K562 (cell line): Measurements from ENCODE around the gene BAG5. TPM values are rescaled to one million over a fixed set of nuclear protein-coding genes. Genes with fewer than 3 reads are reported as not detected.
A peak's percentile ranks its signal among the peaks of the same experiment; 100 is the strongest.

Experiments used
- CBFA2T2 ChIP-seq: fragments of 450-650 bp; conservative IDR thresholded peaks from 2 replicates; pipeline ENCODE4 v1.6.1; 2017; ENCODE audit warnings: mild to moderate bottlenecking
- CHD7 ChIP-seq: fragments of 200-600 bp; sonication (generic); IDR thresholded peaks from one replicate; pipeline ENCODE4 v1.6.1; 2012; ENCODE audit warnings: mild to moderate bottlenecking, low read depth, low read length, inconsistent platforms
- CREB5 ChIP-seq: fragments of 250-450 bp; sonication (Bioruptor Pico); IDR thresholded peaks from 2 replicates; pipeline ENCODE4 v1.5.0; 2020; ENCODE audit warnings: mild to moderate bottlenecking
- GATAD2B ChIP-seq: fragments of 450-650 bp; IDR thresholded peaks from 2 replicates; pipeline ENCODE4 v1.6.1; 2017; ENCODE audit warnings: mild to moderate bottlenecking, borderline replicate concordance
- MBD2 ChIP-seq: sonication (generic); IDR thresholded peaks from 2 replicates; pipeline ENCODE4 v1.6.1; 2016; ENCODE audit warnings: low read depth, borderline replicate concordance
- PML ChIP-seq: IDR thresholded peaks from 2 replicates; pipeline ENCODE4 v1.6.1; 2012; ENCODE audit warnings: low read length, inconsistent platforms
- SPI1 ChIP-seq: IDR thresholded peaks from 2 replicates; pipeline ENCODE4 v1.6.1; 2011; ENCODE audit warnings: low read depth, low read length, control low read depth, borderline replicate concordance
- SUPT5H ChIP-seq: fragments of 450-650 bp; IDR thresholded peaks from 2 replicates; pipeline ENCODE4 v1.6.1; 2016
- TRIM24 ChIP-seq, 2 experiments: fragments of 450-650 bp; IDR thresholded peaks; 2 replicates each; pipeline ENCODE4 v1.6.1; 2016
- ZBED1 ChIP-seq: IDR thresholded peaks from 2 replicates; pipeline ENCODE4 v1.6.1; 2014
- ZBTB49 ChIP-seq: sonication (generic); formaldehyde crosslinking; IDR thresholded peaks from 2 replicates; pipeline ENCODE4 v1.8.0; 2022; ENCODE audit warnings: missing genetic modification reagents, mild to moderate bottlenecking, borderline replicate concordance
- ZKSCAN1 ChIP-seq: fragments of 150-350 bp; IDR thresholded peaks from 2 replicates; pipeline ENCODE4 v1.6.1; 2016; ENCODE audit warnings: low read depth, low read length
- ZNF146 ChIP-seq: IDR thresholded peaks from one replicate; pipeline ENCODE4 v1.6.1; 2018; ENCODE audit warnings: missing compliant biosample characterization; ENCODE audit not compliant: unreplicated experiment
- ZNF830 ChIP-seq: fragments of 250-450 bp; sonication (Bioruptor Pico); IDR thresholded peaks from 2 replicates; pipeline ENCODE4 v1.5.0; 2021; ENCODE audit warnings: mild to moderate bottlenecking
- polyA plus RNA-seq, 8 experiments: library from polyadenylated mRNA; depleted of rRNA in 4 of 8; stranded (reverse) in 5 of 8; unstranded in 3 of 8; fragments of >200 nt; fragmentation: Nextera tagmentation in 2 of 8; fragmentation: Illumina TruSeq in 1 of 8; extraction: Ambion mirVana in 2 of 8; extraction: Trizol in 1 of 8; gene quantifications; 2 replicates each; pipeline versions ENCODE4 v1.2.1 to v1.2.3, GENCODE V29; 2011 to 2014; ENCODE audit warnings: inconsistent platforms in 1 of 8, missing spikeins in 1 of 8
- total RNA-seq, 7 experiments: library from RNA; depleted of rRNA in 6 of 7; stranded (reverse); fragments of >200 nt in 6 of 7; fragmentation: Illumina TruSeq in 2 of 7; extraction: Trizol in 2 of 7; gene quantifications; 2 replicates each; pipeline versions ENCODE4 v1.2.1 to v1.2.3, GENCODE V29; 2011 to 2021; ENCODE audit warnings: low replicate concordance in 1 of 7

BAG5 gene
- total and polyA plus RNA-seq, 9 of the 15 experiments (the other 6 are each of a cell fraction or from before 2014, with no cell fraction given): 7.9 to 21.4 (median 13.2) TPM

- TF ChIP-seq ZBTB49 (no peak), CBFA2T2 (0 out of 2 replicates have a peak, but pooled peaks have one; percentile 11), ZNF146 (CRISPR knock-in tag) (no peak), ZBED1 (peak; percentile 54; the same call in 1 of the 2 replicates), SUPT5H (peak; percentile 34; the same call in 1 of the 2 replicates), MBD2 (no peak), PML (0 out of 2 replicates have a peak, but pooled peaks have one; percentile 14), CHD7 (no peak), CREB5 (CRISPR knock-in tag) (no peak), SPI1 (no peak), TRIM24 (IDR thresholded peaks at IDR 0.05) (no peak), ZNF830 (CRISPR knock-in tag) (no peak), ZKSCAN1 (no peak), GATAD2B (0 out of 2 replicates have a peak, but pooled peaks have one; percentile 18)
These were observed 43.2 kb downstream of the BAG5 start (continued) for GRCh38 chr14:103519043-103519836.
